K562 (cell line): ENCODE results near the gene AAR2. TPM values are rescaled to one million over a fixed set of nuclear protein-coding genes. Genes with fewer than 3 reads are reported as not detected.

ENCODE experiments used
- ATAC-seq: fragments of 200-7000 bp; cut with Tn5 transposase; 3 replicates; pipeline ENCODE4 v1.9.1; 2020; ENCODE audit warnings: moderate library complexity
- BruUV-seq: library from RNA; stranded (reverse); fragments of 400-500 nt; replicated peaks from 2 replicates; lab custom pipeline; 2021; lab: Mats Ljungman, UMichigan
- CTCF ChIA-PET: fragments of 300-600 bp; formaldehyde crosslinking; extraction: SDS; loops from one replicate; lab custom pipeline; 2021; ENCODE audit warnings: low intra/inter-chr PET ratio; lab: Yijun Ruan, JAX
- POLR2A ChIA-PET: fragments of 300-600, 350-650 bp; sonication (Branson Sonifier 250); formaldehyde crosslinking; extraction: SDS; loops from one replicate; lab custom pipeline; 2021; ENCODE audit warnings: antibody characterized with exemption, inconsistent platforms; lab: Yijun Ruan, JAX
- DNase-seq, 4 experiments: peaks; one replicate each; pipeline versions ENCODE4 v3.0.0 to v3.0.0-alpha.2; 2011 to 2018; ENCODE audit warnings: low spot score in 3 of 4, mixed read lengths in 3 of 4; ENCODE audit errors: extremely low read depth in 1 of 4
- FAIRE-seq: peaks from 2 replicates; lab custom pipeline; 2011; peaks lifted over from hg19 to GRCh38; lab: Jason Lieb, UNC
- H2AFZ ChIP-seq: 2 replicates; pipeline ENCODE4 v1.6.0; 2011; ENCODE audit warnings: low read depth, low read length, control low read depth, inconsistent platforms
- H3K27ac ChIP-seq: fragments of 200-600 bp; 3 replicates; pipeline ENCODE4 v1.8.0; 2011; ENCODE audit warnings: low read depth, mild to moderate bottlenecking, control low read depth, inconsistent platforms, low read length, moderate library complexity, mixed read lengths; ENCODE audit errors: extremely low read depth
- H3K27me3 ChIP-seq, 2 experiments: fragments of 300-600 bp in 1 of 2; 2 replicates in 1 of 2; 3 replicates in 1 of 2; pipeline versions ENCODE4 v1.6.0 to v1.8.0; 2011; ENCODE audit warnings: inconsistent platforms in 2 of 2, low read length in 2 of 2, mild to moderate bottlenecking in 1 of 2, mixed read lengths in 1 of 2, moderate library complexity in 1 of 2; ENCODE audit not compliant: control insufficient read depth in 2 of 2, insufficient read depth in 2 of 2
- H3K36me3 ChIP-seq: fragments of 300-600 bp; 3 replicates; pipeline ENCODE4 v1.8.0; 2011; ENCODE audit warnings: mild to moderate bottlenecking, low read length, inconsistent platforms; ENCODE audit not compliant: control insufficient read depth, insufficient read depth
- H3K4me1 ChIP-seq, 2 experiments: fragments of 200-600 bp in 1 of 2; replicated peaks in 1 of 2; 2 replicates in 1 of 2; 3 replicates in 1 of 2; pipeline versions ENCODE4 v1.5.1 to v1.8.0; 2011; ENCODE audit warnings: inconsistent platforms in 2 of 2, low read length in 2 of 2, mild to moderate bottlenecking in 1 of 2, mixed read lengths in 1 of 2, moderate library complexity in 1 of 2; ENCODE audit not compliant: control insufficient read depth in 2 of 2, insufficient read depth in 2 of 2
- H3K4me2 ChIP-seq: 2 replicates; pipeline ENCODE4 v1.6.1; 2011; ENCODE audit warnings: low read length, control low read depth, inconsistent platforms, mixed read lengths; ENCODE audit not compliant: insufficient read depth
- H3K4me3 ChIP-seq: fragments of 200-600 bp; sonication (generic), shearing (Covaris generic); 2 replicates; pipeline ENCODE4 v1.5.1; 2016; ENCODE audit warnings: control low read depth, inconsistent platforms
- H3K79me2 ChIP-seq: fragments of 200-600 bp; 3 replicates; pipeline ENCODE4 v1.8.0; 2011; ENCODE audit warnings: low read length, inconsistent platforms; ENCODE audit not compliant: control insufficient read depth, insufficient read depth
- H3K9ac ChIP-seq, 2 experiments: 2 replicates each; pipeline versions ENCODE4 v1.6.0 to v1.6.1; 2011; ENCODE audit warnings: low read depth in 2 of 2, low read length in 2 of 2, control low read depth in 1 of 2, inconsistent platforms in 1 of 2, mild to moderate bottlenecking in 1 of 2, mixed read lengths in 1 of 2; ENCODE audit not compliant: insufficient read depth in 1 of 2
- H3K9me1 ChIP-seq: one replicate; pipeline ENCODE4 v1.6.0; 2011; ENCODE audit warnings: inconsistent platforms, mild to moderate bottlenecking, low read length, moderate library complexity; ENCODE audit not compliant: control insufficient read depth, insufficient read depth
- H3K9me3 ChIP-seq: replicated peaks from 2 replicates; pipeline ENCODE4 v1.5.1; 2011; ENCODE audit warnings: low read depth, low read length, inconsistent platforms; ENCODE audit not compliant: control insufficient read depth, insufficient read depth
- H4K20me1 ChIP-seq: replicated peaks from 2 replicates; pipeline ENCODE4 v1.6.1; 2011; ENCODE audit warnings: low read length, inconsistent platforms, mixed read lengths; ENCODE audit not compliant: control insufficient read depth, insufficient read depth
- ARID3B ChIP-seq: fragments of 250-450 bp; sonication (Bioruptor Pico); IDR thresholded peaks from 2 replicates; pipeline ENCODE4 v1.4.0; 2020; ENCODE audit warnings: borderline replicate concordance
- CBFA2T3 ChIP-seq: fragments of 450-650 bp; IDR thresholded peaks from 2 replicates; pipeline ENCODE4 v1.6.1; 2017
- ETS2 ChIP-seq: IDR thresholded peaks from 2 replicates; pipeline ENCODE4 v1.6.1; 2016; ENCODE audit warnings: borderline replicate concordance, missing genetic modification characterization, mild to moderate bottlenecking, moderate library complexity, missing compliant biosample characterization; ENCODE audit not compliant: poor library complexity, severe bottlenecking
- GABPB1 ChIP-seq: sonication (generic); formaldehyde crosslinking; IDR thresholded peaks from 2 replicates; pipeline ENCODE4 v1.8.0; 2022; ENCODE audit warnings: mild to moderate bottlenecking, missing genetic modification reagents
- NR1H2 ChIP-seq: sonication (generic); formaldehyde crosslinking; IDR thresholded peaks from 2 replicates; pipeline ENCODE4 v1.4.0; 2020; ENCODE audit warnings: mild to moderate bottlenecking, missing genetic modification reagents
- NR2C2 ChIP-seq, 2 experiments: fragments of 200-800 bp in 1 of 2; sonication (Bioruptor generic) in 1 of 2; sonication (generic) in 1 of 2; formaldehyde crosslinking in 1 of 2; IDR thresholded peaks; 2 replicates each; pipeline versions ENCODE4 v1.6.1 to v1.8.0; 2016 to 2022; ENCODE audit warnings: mild to moderate bottlenecking in 1 of 2, missing compliant biosample characterization in 1 of 2, missing genetic modification characterization in 1 of 2, missing genetic modification reagents in 1 of 2
- RERE ChIP-seq: sonication (generic); formaldehyde crosslinking; IDR thresholded peaks from 2 replicates; pipeline ENCODE4 v1.8.0; 2023; ENCODE audit warnings: missing genetic modification reagents, mild to moderate bottlenecking, borderline replicate concordance
- SFPQ ChIP-seq: fragments of 200-400 bp; formaldehyde crosslinking; IDR thresholded peaks from 2 replicates; pipeline ENCODE4 v1.6.1; 2017; ENCODE audit warnings: mild to moderate bottlenecking, low read depth, low read length, moderate library complexity
- XRCC5 ChIP-seq: fragments of 200-400 bp; formaldehyde crosslinking; IDR thresholded peaks from 2 replicates; pipeline ENCODE4 v1.6.1; 2017; ENCODE audit warnings: low read depth, mild to moderate bottlenecking, low read length
- ZNF184 ChIP-seq: sonication (generic); formaldehyde crosslinking; IDR thresholded peaks from 2 replicates; pipeline ENCODE4 v1.5.0; 2020; ENCODE audit warnings: missing genetic modification reagents
- WGBS: fragments of 100-300 bp; shearing (Covaris generic); methylation state at CpG from one replicate; pipeline ENCODE4 v1.1.6; 2016; ENCODE audit warnings: low coverage, mixed read lengths; ENCODE audit not compliant: insufficient coverage; ENCODE audit errors: missing lambda C conversion rate; 5-methylcytosine and 5-hydroxymethylcytosine counted together
- in situ Hi-C: fragments of 300-500 bp; cut with MboI; formaldehyde crosslinking; loops from 4 replicates; pipeline ENCODE4 v1.15.0; 2018; ENCODE audit warnings: inconsistent platforms, mixed read lengths
- intact Hi-C: fragments of 100-400 bp; cut with micrococcal nuclease; formaldehyde crosslinking; loops from 2 replicates; pipeline ENCODE4 v1.14.2; 2022
- polyA plus RNA-seq, 8 experiments: library from polyadenylated mRNA; depleted of rRNA in 4 of 8; stranded (reverse) in 5 of 8; unstranded in 3 of 8; fragments of >200 nt; fragmentation: Nextera tagmentation in 2 of 8; fragmentation: Illumina TruSeq in 1 of 8; extraction: Ambion mirVana in 2 of 8; extraction: Trizol in 1 of 8; gene quantifications; 2 replicates each; pipeline versions ENCODE4 v1.2.1 to v1.2.3, GENCODE V29; 2011 to 2014; ENCODE audit warnings: inconsistent platforms in 1 of 8, missing spikeins in 1 of 8
- total RNA-seq, 7 experiments: library from RNA; depleted of rRNA in 6 of 7; stranded (reverse); fragments of >200 nt in 6 of 7; fragmentation: Illumina TruSeq in 2 of 7; extraction: Trizol in 2 of 7; gene quantifications; 2 replicates each; pipeline versions ENCODE4 v1.2.1 to v1.2.3, GENCODE V29; 2011 to 2021; ENCODE audit warnings: low replicate concordance in 1 of 7

The AAR2 gene
- total and polyA plus RNA-seq, 9 of the 15 experiments (the other 6 are each of a cell fraction or from before 2014, with no cell fraction given): 6.5 to 36.2 (median 24.7) TPM

GRCh38 chr20:36238760-36239159 is 2.5 kb downstream of the AAR2 start:
- H4K20me1 ChIP-seq: no peaks in the 10 kb centered on the region
- peaks cover 5 to 7% of the 10 kb centered on the region in 2 experiments; a peak in 4 of 5 replicates for H3K4me1 ChIP-seq
- no peak overlapping the region for H3K27ac ChIP-seq
- intact Hi-C loops (no loop called here), in situ Hi-C loops (no loop called here)
- POLR2A ChIA-PET: interaction anchor here (0.6 to 1.5 kb wide), 3 partner anchors 13 to 1906 kb away, joined by 3 to 4 read pairs (median 3); no protein-coding TSS in a partner anchor
- peaks cover 35% of the 10 kb centered on the region for H3K79me2 ChIP-seq
- no peak overlapping the region for H3K9ac ChIP-seq
- 59% methylated on average over 3 of the region's 3 CpGs for WGBS
- H3K4me2 ChIP-seq: no peak overlapping the region
- BruUV-seq: no TSS peak
- ATAC-seq: no peak
- TF ChIP-seq ZNF184 (no peak), CBFA2T3 (no peak), XRCC5 (no peak), NR2C2 (CRISPR knock-in tag; IDR thresholded peaks at IDR 0.05) (no peak), NR2C2 (tag; IDR thresholded peaks at IDR 0.05) (no peak), GABPB1 (no peak), ETS2 (tag) (no peak), RERE (no peak), NR1H2 (no peak), SFPQ (no peak), ARID3B (CRISPR knock-in tag) (no peak)
- no peak for FAIRE-seq
- no peaks in the 10 kb centered on the region for H3K27me3 ChIP-seq
- H3K9me3 ChIP-seq: no peaks in the 10 kb centered on the region
- no peak overlapping the region for H2AFZ ChIP-seq
- no peak overlapping the region for H3K4me3 ChIP-seq
- DNase-seq: no peak
- H3K36me3 ChIP-seq: peaks cover 52% of the 10 kb centered on the region; the same call in 2 of the 3 replicates
- no peaks in the 10 kb centered on the region for H3K9me1 ChIP-seq
- CTCF ChIA-PET: no interaction called here
